KMS-11 (cell line): ENCODE results near the gene GTF2H1.

ENCODE experiments used
- H2AFZ ChIP-seq: fragments of 200-600 bp; sonication (generic); 2 replicates; pipeline ENCODE4 v1.6.1; 2016; ENCODE audit warnings: antibody characterized with exemption, mixed run types, low read depth
- H3K27ac ChIP-seq: fragments of 200-600 bp; sonication (generic); 2 replicates; pipeline ENCODE4 v1.6.1; 2016; ENCODE audit warnings: mild to moderate bottlenecking, mixed run types
- H3K27me3 ChIP-seq: fragments of 200-600 bp; sonication (generic); 2 replicates; pipeline ENCODE4 v1.6.1; 2017; ENCODE audit warnings: mild to moderate bottlenecking, low read depth, mixed run types, moderate library complexity; ENCODE audit not compliant: insufficient read depth
- H3K36me3 ChIP-seq: fragments of 200-600 bp; sonication (generic); 2 replicates; pipeline ENCODE4 v1.6.1; 2017; ENCODE audit warnings: mild to moderate bottlenecking, mixed run types; ENCODE audit not compliant: insufficient read depth
- H3K4me1 ChIP-seq: fragments of 200-600 bp; sonication (generic); 2 replicates; pipeline ENCODE4 v1.6.1; 2016; ENCODE audit warnings: mild to moderate bottlenecking, low read depth, mixed run types; ENCODE audit not compliant: poor library complexity, severe bottlenecking
- H3K4me2 ChIP-seq: fragments of 200-600 bp; sonication (generic); 2 replicates; pipeline ENCODE4 v1.7.0; 2016; ENCODE audit warnings: mild to moderate bottlenecking, mixed run types
- H3K4me3 ChIP-seq: fragments of 200-600 bp; sonication (generic); IDR thresholded peaks from 2 replicates; pipeline ENCODE4 v1.6.1; 2017; ENCODE audit warnings: low read depth, low read length, mixed read lengths; ENCODE audit not compliant: insufficient read depth
- H3K79me2 ChIP-seq: fragments of 200-600 bp; sonication (generic); 2 replicates; pipeline ENCODE4 v1.6.1; 2016; ENCODE audit warnings: low read depth, mixed run types; ENCODE audit not compliant: insufficient read depth
- H3K9ac ChIP-seq: fragments of 200-600 bp; sonication (generic); 2 replicates; pipeline ENCODE4 v1.6.1; 2016; ENCODE audit warnings: mild to moderate bottlenecking, mixed run types
- H4K20me1 ChIP-seq: fragments of 200-600 bp; sonication (generic); 2 replicates; pipeline ENCODE4 v1.6.1; 2016; ENCODE audit warnings: mild to moderate bottlenecking, mixed run types; ENCODE audit not compliant: insufficient read depth
- TF ChIP-seq, protein P1 (sequence below): fragments of 200-600 bp; sonication (generic); conservative IDR thresholded peaks from 2 replicates; pipeline ENCODE4 v1.6.1; 2017; ENCODE audit warnings: low read depth, mild to moderate bottlenecking, antibody characterized with exemption, low read length, moderate library complexity, mixed read lengths

Gene GTF2H1

DNA sequence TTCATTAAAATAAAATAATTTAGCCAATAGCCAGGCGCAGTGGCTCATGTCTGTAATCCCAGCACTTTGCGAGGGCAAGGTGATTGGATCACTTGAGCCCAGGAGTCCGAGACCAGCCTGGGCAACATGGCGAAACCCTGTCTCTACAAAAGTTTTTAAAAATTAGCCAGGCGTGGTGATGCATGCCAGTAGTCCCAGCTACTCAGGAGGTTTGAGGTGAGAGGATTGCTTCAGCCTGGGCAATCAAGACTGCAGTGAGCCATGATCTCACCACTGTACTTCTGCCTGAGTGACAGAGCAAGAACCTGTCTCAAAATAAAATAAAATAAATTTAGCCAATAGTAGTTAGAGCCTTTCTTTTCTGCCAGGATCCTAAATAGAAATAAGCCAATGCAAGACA lies 12.7 kb upstream of the GTF2H1 start:
- Histone ChIP-seq H3K4me1 (no peaks in the 10 kb centered on the region), H3K27me3 (no peaks in the 10 kb centered on the region), H3K9ac (no peak overlapping the region), H4K20me1 (no peaks in the 10 kb centered on the region), H3K36me3 (peaks cover 6% of the 10 kb centered on the region; the same call in 1 of the 2 replicates), H3K4me2 (no peak overlapping the region), H2AFZ (no peak overlapping the region), H3K79me2 (no peaks in the 10 kb centered on the region), H3K27ac (no peak overlapping the region), H3K4me3 (no peak overlapping the region)
- TF ChIP-seq, protein P1, sequence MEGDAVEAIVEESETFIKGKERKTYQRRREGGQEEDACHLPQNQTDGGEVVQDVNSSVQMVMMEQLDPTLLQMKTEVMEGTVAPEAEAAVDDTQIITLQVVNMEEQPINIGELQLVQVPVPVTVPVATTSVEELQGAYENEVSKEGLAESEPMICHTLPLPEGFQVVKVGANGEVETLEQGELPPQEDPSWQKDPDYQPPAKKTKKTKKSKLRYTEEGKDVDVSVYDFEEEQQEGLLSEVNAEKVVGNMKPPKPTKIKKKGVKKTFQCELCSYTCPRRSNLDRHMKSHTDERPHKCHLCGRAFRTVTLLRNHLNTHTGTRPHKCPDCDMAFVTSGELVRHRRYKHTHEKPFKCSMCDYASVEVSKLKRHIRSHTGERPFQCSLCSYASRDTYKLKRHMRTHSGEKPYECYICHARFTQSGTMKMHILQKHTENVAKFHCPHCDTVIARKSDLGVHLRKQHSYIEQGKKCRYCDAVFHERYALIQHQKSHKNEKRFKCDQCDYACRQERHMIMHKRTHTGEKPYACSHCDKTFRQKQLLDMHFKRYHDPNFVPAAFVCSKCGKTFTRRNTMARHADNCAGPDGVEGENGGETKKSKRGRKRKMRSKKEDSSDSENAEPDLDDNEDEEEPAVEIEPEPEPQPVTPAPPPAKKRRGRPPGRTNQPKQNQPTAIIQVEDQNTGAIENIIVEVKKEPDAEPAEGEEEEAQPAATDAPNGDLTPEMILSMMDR, result no peak

DNA sequence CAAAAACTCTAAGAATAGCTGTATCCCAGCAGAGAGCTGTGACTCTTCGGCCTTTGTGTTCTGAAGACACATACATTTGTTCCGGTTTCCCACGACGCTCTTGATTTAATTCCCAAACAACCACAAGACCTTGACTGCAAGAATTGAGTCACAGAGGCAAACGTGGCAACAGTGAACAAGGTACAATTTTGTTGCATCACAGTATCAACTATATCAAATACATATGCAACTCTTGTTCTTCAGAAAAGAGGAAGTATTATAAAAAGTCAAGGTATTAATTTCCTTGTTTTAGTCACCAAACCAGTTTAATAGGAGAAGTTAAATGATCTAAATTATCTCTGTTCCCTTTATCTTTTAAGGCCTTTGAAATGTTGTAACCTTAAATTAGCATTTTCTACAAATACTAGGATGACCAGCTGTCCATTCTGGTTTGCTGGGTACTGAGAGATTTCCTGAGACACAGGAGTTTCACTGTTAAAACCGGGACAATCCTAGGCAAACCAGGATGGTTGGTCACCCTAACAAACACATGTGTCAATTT lies 11.5 kb upstream of the GTF2H1 start:
- Histone ChIP-seq H3K4me2 (no peak overlapping the region), H3K9ac (no peak overlapping the region), H3K4me1 (no peaks in the 10 kb centered on the region), H3K27me3 (no peaks in the 10 kb centered on the region), H3K27ac (no peak overlapping the region), H3K36me3 (no peaks in the 10 kb centered on the region), H2AFZ (no peak overlapping the region), H3K79me2 (no peaks in the 10 kb centered on the region), H4K20me1 (no peaks in the 10 kb centered on the region), H3K4me3 (no peak overlapping the region)
- TF ChIP-seq, protein P1, result no peak

GRCh38 chr11:18312012-18312411 lies 10.4 kb upstream of the GTF2H1 start:
- H4K20me1 ChIP-seq, result no peaks in the 10 kb centered on the region
- H3K27me3 ChIP-seq, result no peaks in the 10 kb centered on the region
- H3K36me3 ChIP-seq, result no peaks in the 10 kb centered on the region
- TF ChIP-seq, protein P1, result no peak
- H3K4me2 ChIP-seq, result no peak overlapping the region
- no peak overlapping the region for H3K4me3 ChIP-seq
- H3K79me2 ChIP-seq, result 0 out of 2 replicates have a peak, but pooled peaks cover 6% of the 10 kb centered on the region
- H3K9ac ChIP-seq, result no peak overlapping the region
- no peak overlapping the region for H3K27ac ChIP-seq
- no peak overlapping the region for H2AFZ ChIP-seq
- H3K4me1 ChIP-seq, result no peaks in the 10 kb centered on the region

- Histone ChIP-seq H3K27me3 (no peaks in the 10 kb centered on the region), H3K79me2 (0 out of 2 replicates have a peak, but pooled peaks cover 6% of the 10 kb centered on the region), H3K27ac (no peak overlapping the region), H4K20me1 (no peaks in the 10 kb centered on the region), H2AFZ (no peak overlapping the region), H3K4me3 (no peak overlapping the region), H3K4me2 (no peak overlapping the region), H3K9ac (no peak overlapping the region), H3K36me3 (no peaks in the 10 kb centered on the region), H3K4me1 (no peaks in the 10 kb centered on the region)
- TF ChIP-seq, protein P1, result no peak
Measured at GRCh38 chr11:18312663-18313420, 9.5 kb upstream of the GTF2H1 start.
